KOPT-K1 (cell line): Measurements from ENCODE around the gene INPP5F.

Experiments
- H3K27ac ChIP-seq: fragments of 200-600 bp; sonication (generic); 2 replicates; pipeline ENCODE4 v1.5.1; 2016; ENCODE audit warnings: antibody characterized with exemption, mild to moderate bottlenecking, low read depth, low read length; ENCODE audit not compliant: poor library complexity, severe bottlenecking
- H3K36me3 ChIP-seq: fragments of 200-600 bp; sonication (generic); 2 replicates; pipeline ENCODE4 v1.5.1; 2017; ENCODE audit warnings: antibody characterized with exemption, mild to moderate bottlenecking, low read length, moderate library complexity; ENCODE audit not compliant: insufficient read depth
- H3K9me3 ChIP-seq: fragments of 200-600 bp; sonication (generic); 2 replicates; pipeline ENCODE4 v1.5.1; 2017; ENCODE audit warnings: antibody characterized with exemption, low read length, mild to moderate bottlenecking; ENCODE audit not compliant: insufficient read depth, poor library complexity, severe bottlenecking

The INPP5F gene

GRCh38 chr10:119829429-119829828, 103.6 kb downstream of the INPP5F start:
- Histone ChIP-seq H3K36me3 (peaks cover 88% of the 10 kb centered on the region), H3K9me3 (no peaks in the 10 kb centered on the region), H3K27ac (no peak overlapping the region)

- Histone ChIP-seq H3K9me3 (no peaks in the 10 kb centered on the region), H3K36me3 (peaks cover 100% of the 10 kb centered on the region), H3K27ac (no peak overlapping the region)
Measured at GRCh38 chr10:119830851-119831250, 105.0 kb downstream of the INPP5F start.

GRCh38 chr10:119831656-119832055, 105.8 kb downstream of the INPP5F start:
- H3K36me3 ChIP-seq, result peaks cover 100% of the 10 kb centered on the region
- H3K9me3 ChIP-seq, result no peaks in the 10 kb centered on the region
- no peak overlapping the region for H3K27ac ChIP-seq

GRCh38 chr10:119832951-119833350, 107.1 kb downstream of the INPP5F start:
- Histone ChIP-seq H3K36me3 (peaks cover 100% of the 10 kb centered on the region), H3K9me3 (no peaks in the 10 kb centered on the region), H3K27ac (no peak overlapping the region)

- Histone ChIP-seq H3K27ac (no peak overlapping the region), H3K36me3 (peaks cover 100% of the 10 kb centered on the region), H3K9me3 (no peaks in the 10 kb centered on the region)
Measured at GRCh38 chr10:119834188-119834587, 108.3 kb downstream of the INPP5F start.

DNA sequence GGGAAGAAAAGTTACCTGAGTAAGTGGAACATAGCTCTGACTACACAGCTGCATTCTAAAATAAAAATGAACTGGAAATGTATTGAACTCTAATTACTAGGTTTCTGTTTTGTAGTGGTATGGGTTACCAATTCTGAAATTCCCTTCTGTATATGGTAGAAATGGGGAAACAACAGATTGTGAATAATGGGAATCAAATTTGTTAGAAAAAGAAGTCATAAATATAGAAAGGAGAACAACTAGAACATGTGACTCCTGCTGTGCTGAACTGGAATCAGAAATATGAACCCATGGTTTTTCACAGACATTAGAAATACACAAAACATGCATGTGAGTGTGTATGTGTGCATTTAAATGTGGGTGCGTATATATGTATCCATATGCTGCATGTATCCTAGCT, 119.8 kb downstream of the INPP5F start:
- peaks cover 99% of the 10 kb centered on the region for H3K36me3 ChIP-seq
- no peak overlapping the region for H3K27ac ChIP-seq
- H3K9me3 ChIP-seq, result no peaks in the 10 kb centered on the region

DNA sequence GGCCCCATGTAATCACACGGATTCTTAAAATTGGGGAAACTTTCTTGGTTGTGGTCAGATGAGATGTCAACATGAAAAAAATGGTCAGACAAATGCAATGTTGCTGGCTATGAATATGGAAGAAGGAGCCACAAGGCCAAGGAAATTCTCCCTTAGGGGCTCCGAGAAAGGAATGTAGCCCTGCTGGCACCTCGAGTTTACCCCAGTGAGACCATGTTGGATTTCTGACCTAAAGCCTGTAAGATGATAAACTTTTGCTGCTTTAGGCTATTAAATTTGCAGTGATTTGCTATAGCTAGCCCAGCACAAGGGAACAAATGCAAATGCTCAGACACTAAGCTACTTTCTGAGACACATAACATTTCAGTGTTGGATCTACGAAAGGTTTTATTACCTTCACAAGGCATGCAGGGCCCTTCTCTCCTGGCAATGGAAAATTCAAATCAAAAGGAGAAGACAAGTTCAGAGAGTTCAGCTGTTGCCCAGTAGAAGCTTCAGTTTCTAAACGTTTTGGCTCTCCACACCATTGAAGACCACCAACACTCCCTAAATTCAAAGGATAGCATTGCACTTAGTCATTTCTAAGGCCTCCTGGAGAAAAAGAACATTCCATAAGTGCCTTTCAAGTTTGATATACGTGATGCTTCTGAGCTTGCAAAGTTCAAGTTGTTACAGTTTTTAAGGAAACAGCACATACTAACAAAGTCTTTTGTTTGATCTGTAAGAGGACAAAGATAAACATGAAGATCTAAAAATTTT, 123.4 kb downstream of the INPP5F start:
- H3K27ac ChIP-seq, result no peak overlapping the region

GRCh38 chr10:119849944-119850343, 124.1 kb downstream of the INPP5F start:
- H3K36me3 ChIP-seq, result peaks cover 98% of the 10 kb centered on the region
- no peak overlapping the region for H3K27ac ChIP-seq
- no peaks in the 10 kb centered on the region for H3K9me3 ChIP-seq

More for the DNA sequence above, 123.4 kb downstream of the INPP5F start:
- peaks cover 99% of the 10 kb centered on the region for H3K36me3 ChIP-seq
- H3K9me3 ChIP-seq, result no peaks in the 10 kb centered on the region

DNA sequence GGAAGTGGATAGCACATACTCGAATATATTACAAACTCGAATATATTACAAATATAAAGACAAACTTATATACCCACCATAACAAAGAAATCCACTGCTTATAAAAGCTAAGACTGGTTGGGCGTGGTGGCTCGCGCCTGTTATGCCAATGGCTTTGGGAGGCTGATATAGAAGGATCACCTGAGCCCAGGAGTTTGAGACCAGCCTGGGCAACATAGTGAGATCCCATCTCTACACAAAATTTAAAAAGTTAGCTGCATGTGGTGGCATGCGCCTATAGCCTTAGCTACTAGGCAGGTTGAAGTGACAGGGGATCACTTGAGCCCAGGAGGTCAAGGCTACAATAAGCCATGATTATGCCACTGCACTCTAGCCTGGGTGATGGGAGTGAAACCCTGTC, 126.4 kb downstream of the INPP5F start:
- Histone ChIP-seq H3K9me3 (no peaks in the 10 kb centered on the region), H3K27ac (no peak overlapping the region), H3K36me3 (peaks cover 98% of the 10 kb centered on the region)

DNA sequence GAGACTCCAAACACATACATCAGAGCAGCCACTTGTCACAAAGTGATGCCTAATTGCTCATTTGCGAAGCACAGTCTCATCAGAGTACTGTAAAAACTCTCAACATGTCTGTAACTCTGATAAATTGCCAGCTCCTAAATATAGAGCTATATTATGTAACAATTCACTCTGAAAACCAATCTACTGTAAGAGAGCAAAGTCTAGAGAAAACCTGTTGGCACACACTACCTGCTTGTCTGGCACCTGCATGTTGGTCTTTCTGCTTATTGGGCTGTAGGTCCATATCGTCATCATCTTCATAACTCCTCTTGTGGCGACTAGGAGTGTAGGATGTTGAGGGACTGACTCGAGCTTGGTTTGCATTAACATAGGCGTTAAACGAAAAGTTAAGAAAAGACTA, 127.0 kb downstream of the INPP5F start:
- H3K27ac ChIP-seq, result no peak overlapping the region
- H3K36me3 ChIP-seq, result peaks cover 98% of the 10 kb centered on the region
- H3K9me3 ChIP-seq, result no peaks in the 10 kb centered on the region

DNA sequence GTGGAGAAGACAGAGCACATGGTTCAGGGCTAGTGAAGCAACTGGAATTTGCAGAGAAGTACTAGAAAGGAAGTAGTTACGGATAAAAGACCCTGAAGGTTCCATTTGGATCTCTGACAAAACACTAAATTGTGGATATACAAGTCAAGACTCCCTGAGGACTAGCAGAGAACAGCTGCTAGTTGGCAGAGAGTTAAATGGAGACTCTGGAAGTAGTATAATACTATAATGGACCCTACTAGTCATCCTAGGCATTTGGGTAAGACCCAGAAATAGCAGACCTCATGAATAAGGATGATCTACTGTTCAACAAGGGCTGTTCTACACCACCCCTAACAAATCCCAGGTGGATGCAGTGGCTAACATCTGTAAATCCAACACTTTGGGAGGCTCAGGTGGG, 127.7 kb downstream of the INPP5F start:
- Histone ChIP-seq H3K36me3 (peaks cover 98% of the 10 kb centered on the region), H3K9me3 (no peaks in the 10 kb centered on the region)

DNA sequence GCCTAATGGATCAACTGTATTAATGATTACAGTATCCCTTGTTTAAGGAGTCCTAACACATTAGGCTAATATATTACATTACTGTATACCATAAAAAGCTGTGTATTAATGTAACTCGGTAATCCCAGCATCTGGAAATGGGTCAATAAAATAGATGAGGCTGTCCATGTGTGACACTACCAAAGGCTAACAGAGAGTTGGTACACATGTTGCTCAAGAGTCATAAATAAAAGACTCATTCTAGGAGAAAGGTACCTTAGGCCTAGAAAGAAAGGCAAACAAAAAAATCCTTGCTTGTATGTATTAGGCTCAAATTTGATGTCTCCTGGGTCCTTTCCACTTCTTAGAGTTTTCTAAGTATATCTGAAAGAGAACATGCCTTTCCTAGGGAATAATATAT, 132.2 kb downstream of the INPP5F start:
- H3K27ac ChIP-seq, result no peak overlapping the region
- no peaks in the 10 kb centered on the region for H3K9me3 ChIP-seq
- H3K36me3 ChIP-seq, result peaks cover 65% of the 10 kb centered on the region

More for the DNA sequence above, 127.7 kb downstream of the INPP5F start:
- no peak overlapping the region for H3K27ac ChIP-seq

GRCh38 chr10:119859420-119860258, 133.8 kb downstream of the INPP5F start:
- H3K36me3 ChIP-seq, result peaks cover 59% of the 10 kb centered on the region
- H3K9me3 ChIP-seq, result peaks cover 10% of the 10 kb centered on the region
- no peak overlapping the region for H3K27ac ChIP-seq

DNA sequence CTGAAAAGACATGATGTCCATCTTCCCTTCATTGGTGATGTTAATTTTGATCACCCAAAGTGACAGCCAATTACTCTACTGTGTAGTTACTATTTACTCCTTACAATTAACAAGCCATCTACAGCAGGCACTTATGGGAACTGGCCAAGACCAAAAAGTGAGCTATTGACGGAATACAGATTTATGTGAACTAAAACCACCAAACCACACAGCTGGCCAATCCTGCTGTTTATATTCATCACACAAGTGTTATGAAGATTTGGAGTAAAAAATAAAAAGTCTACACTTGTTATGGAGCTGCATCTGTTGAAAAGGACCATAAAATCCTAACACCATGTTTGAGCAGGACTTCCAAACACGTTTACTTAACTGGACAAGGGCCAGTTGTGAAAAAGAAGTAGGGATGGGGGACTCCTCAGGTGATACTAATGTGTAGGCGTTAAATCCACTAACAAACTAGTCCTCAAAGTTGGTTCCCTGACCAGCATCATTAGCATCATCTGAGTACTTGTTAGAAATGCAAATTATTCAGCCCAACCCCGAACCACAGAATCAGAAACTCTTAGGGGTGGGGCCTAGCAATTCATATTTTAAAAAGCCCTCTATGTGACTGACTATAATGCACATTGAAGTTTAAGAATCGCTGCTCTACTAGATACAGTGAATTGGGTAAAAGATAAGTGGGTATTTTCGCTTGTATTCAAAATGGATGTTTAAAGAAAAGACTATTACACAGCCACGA, 135.2 kb downstream of the INPP5F start:
- H3K9me3 ChIP-seq, result peaks cover 24% of the 10 kb centered on the region
- H3K36me3 ChIP-seq, result peaks cover 60% of the 10 kb centered on the region
- no peak overlapping the region for H3K27ac ChIP-seq

DNA sequence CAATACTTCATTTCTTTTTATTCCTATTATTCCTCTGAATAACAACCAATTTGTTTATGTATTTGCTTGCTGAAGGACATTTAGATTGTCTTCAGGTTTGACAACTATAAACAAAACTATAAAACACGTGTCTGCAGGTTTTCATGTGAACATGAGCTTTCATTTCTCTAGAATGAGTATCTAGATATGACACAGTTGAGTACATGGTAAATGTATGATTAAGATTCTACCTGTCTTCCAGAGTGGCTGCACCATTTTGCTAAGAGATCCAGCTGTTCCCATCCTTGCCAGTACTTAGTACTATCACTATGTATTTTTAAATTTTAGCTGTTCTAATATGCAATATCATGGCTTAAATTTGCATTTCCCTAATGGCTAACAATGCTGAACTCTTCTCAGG, 136.7 kb downstream of the INPP5F start:
- no peak overlapping the region for H3K27ac ChIP-seq
- H3K36me3 ChIP-seq, result peaks cover 48% of the 10 kb centered on the region
- peaks cover 24% of the 10 kb centered on the region for H3K9me3 ChIP-seq
